Gastroesophageal sphincter (tissue), 4 donors: ENCODE results near the gene THSD4. TPM values are rescaled to one million over a fixed set of nuclear protein-coding genes. Genes with fewer than 3 reads are reported as not detected.
A peak's percentile ranks its signal among the peaks of the same experiment; 100 is the strongest.
"Not testable (repeated sequence)": the region's sequence is repeated elsewhere in the genome, so short reads cannot be mapped to it uniquely, and the experiment has no call there.

Source experiments
- ATAC-seq: fragments of 150-250 bp; one replicate; pipeline ENCODE4 v1.9.1; 2016; ENCODE audit warnings: mild to moderate bottlenecking, moderate library complexity
- H3K27ac ChIP-seq, 4 donors: fragments of 200-600 bp; sonication (generic) in 3 of 4; 1 replicate in 3 of 4; 2 replicates in 1 of 4; pipeline ENCODE4 v1.5.1; 2016 to 2019
- H3K27me3 ChIP-seq: fragments of 200-600 bp; sonication (generic); one replicate; pipeline ENCODE4 v1.5.1; 2019
- H3K36me3 ChIP-seq, 2 donors: fragments of 200-600 bp; sonication (generic); one replicate each; pipeline ENCODE4 v1.5.1; 2019; ENCODE audit warnings: control low read depth in 1 of 2
- H3K4me1 ChIP-seq, 3 donors: fragments of 200-600 bp; sonication (generic); 1 replicate in 2 of 3; 2 replicates in 1 of 3; pipeline ENCODE4 v1.5.1; 2016 to 2019; ENCODE audit warnings: control low read depth in 2 of 3
- H3K4me3 ChIP-seq, 2 donors: fragments of 200-600 bp; sonication (generic); one replicate each; pipeline ENCODE4 v1.5.1; 2019; ENCODE audit warnings: mild to moderate bottlenecking in 1 of 2, moderate library complexity in 1 of 2
- H3K9me3 ChIP-seq, 3 donors: fragments of 200-600 bp; sonication (generic); one replicate each; pipeline ENCODE4 v1.5.1; 2017 to 2019; ENCODE audit warnings: control low read depth in 2 of 3
- CTCF ChIP-seq, 4 experiments: fragments of 200-600 bp in 2 of 4; fragments of 450-650 bp in 2 of 4; sonication (generic) in 1 of 4; IDR thresholded peaks; one replicate each; pipeline ENCODE4 v1.5.1; 2017 to 2019; ENCODE audit warnings: antibody characterized with exemption in 4 of 4, mild to moderate bottlenecking in 2 of 4, moderate library complexity in 2 of 4
- EP300 ChIP-seq: sonication (generic); formaldehyde crosslinking; IDR thresholded peaks from one replicate; pipeline ENCODE4 v1.6.1; 2017; ENCODE audit warnings: antibody characterized with exemption, mild to moderate bottlenecking
- POLR2A ChIP-seq, 2 donors: fragments of 450-650 bp; IDR thresholded peaks; one replicate each; pipeline ENCODE4 v1.6.1; 2017; ENCODE audit warnings: antibody characterized with exemption in 2 of 2, mild to moderate bottlenecking in 2 of 2, moderate library complexity in 1 of 2
- POLR2AphosphoS5 ChIP-seq: sonication (generic); formaldehyde crosslinking; IDR thresholded peaks from one replicate; pipeline ENCODE4 v1.6.1; 2017; ENCODE audit warnings: antibody characterized with exemption
- WGBS, 2 donors: methylation state at CpG; one replicate each; pipeline ENCODE4 v1.1.5; 2018; ENCODE audit warnings: low coverage in 1 of 2; 5-methylcytosine and 5-hydroxymethylcytosine counted together
- total RNA-seq, 4 donors: library from RNA; depleted of rRNA; stranded (reverse); fragments of >200 nt; gene quantifications; one replicate each; pipeline ENCODE4 v1.1.0, GENCODE V29; 2016

THSD4 gene
- total RNA-seq, 4 donors from 2014 or later = 4.6 to 28.5 (median 17.6) TPM

GRCh38 chr15:71435552-71435951, 320.3 kb downstream of the THSD4 start:
- Histone ChIP-seq H3K27me3 (no peaks in the 10 kb centered on the region), H3K27ac (no peak overlapping the region), H3K9me3 (no peaks in the 10 kb centered on the region), H3K4me3 (no peak overlapping the region), H3K4me1 (no peaks in the 10 kb centered on the region), H3K36me3 (no peaks in the 10 kb centered on the region)
- TF ChIP-seq POLR2A (IDR thresholded peaks at IDR 0.05) = no peak
- TF ChIP-seq CTCF (IDR thresholded peaks at IDR 0.05) = no peak
- no peak for TF ChIP-seq POLR2AphosphoS5
- no peak for TF ChIP-seq EP300
- ATAC-seq = no peak
- 49 to 75% methylated on average over 4 to 5 of the region's 6 CpGs for WGBS, 2 donors

- TF ChIP-seq POLR2AphosphoS5 (no peak), CTCF (IDR thresholded peaks at IDR 0.05) (no peak), EP300 (no peak), POLR2A (IDR thresholded peaks at IDR 0.05) (no peak)
- H3K27ac ChIP-seq = no peak overlapping the region
- H3K9me3 ChIP-seq = no peaks in the 10 kb centered on the region
- no peaks in the 10 kb centered on the region for H3K4me1 ChIP-seq
- ATAC-seq = no peak
- H3K36me3 ChIP-seq = no peaks in the 10 kb centered on the region
- 88 to 100% methylated on average over 3 of the region's 3 CpGs for WGBS, 2 donors
- H3K27me3 ChIP-seq = no peaks in the 10 kb centered on the region
- H3K4me3 ChIP-seq = no peak overlapping the region
These were observed 321.6 kb downstream of the THSD4 start for GRCh38 chr15:71436854-71437253.

GRCh38 chr15:71437404-71437803, 322.1 kb downstream of the THSD4 start:
- Histone ChIP-seq H3K27ac (no peak overlapping the region), H3K27me3 (no peaks in the 10 kb centered on the region), H3K4me3 (no peak overlapping the region), H3K9me3 (no peaks in the 10 kb centered on the region), H3K4me1 (no peaks in the 10 kb centered on the region), H3K36me3 (no peaks in the 10 kb centered on the region)
- no peak for ATAC-seq
- 58 to 59% methylated on average over 3 of the region's 3 CpGs for WGBS, 2 donors
- TF ChIP-seq POLR2A (IDR thresholded peaks at IDR 0.05) = no peak

GRCh38 chr15:71437919-71438318, 322.6 kb downstream of the THSD4 start:
- Histone ChIP-seq H3K4me1 (peaks cover 0 to 2% (median 0%) of the 10 kb centered on the region in 3 donors), H3K36me3 (no peaks in the 10 kb centered on the region), H3K9me3 (no peaks in the 10 kb centered on the region), H3K27me3 (no peaks in the 10 kb centered on the region), H3K27ac (no peak overlapping the region), H3K4me3 (no peak overlapping the region)
- ATAC-seq = no peak
- WGBS, 2 donors = 75% methylated on average over 4 of the region's 4 CpGs; no CpG with 5 or more reads in 1 of the 2 donors
- no peak for TF ChIP-seq POLR2AphosphoS5
- TF ChIP-seq EP300 = no peak
- TF ChIP-seq POLR2A (IDR thresholded peaks at IDR 0.05) = no peak
- TF ChIP-seq CTCF (IDR thresholded peaks at IDR 0.05) = no peak

DNA sequence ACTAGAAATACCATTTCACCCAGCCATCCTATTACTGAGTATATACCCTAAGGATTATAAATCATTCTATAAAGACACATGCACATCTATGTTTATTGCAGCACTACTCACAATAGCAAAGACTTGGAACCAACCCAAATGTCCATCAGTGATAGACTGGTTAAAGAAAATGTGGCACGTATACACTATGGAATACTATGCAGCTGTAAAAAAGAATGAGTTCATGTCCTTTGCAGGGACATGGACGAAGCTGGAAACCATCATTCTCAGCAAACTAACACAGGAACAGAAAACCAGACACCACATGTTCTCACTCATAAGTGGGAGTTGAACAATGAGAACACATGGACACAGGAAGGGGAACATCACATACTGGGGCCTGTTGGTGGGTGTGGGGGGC, 324.2 kb downstream of the THSD4 start:
- H3K27me3 ChIP-seq, H3K9me3 ChIP-seq, H3K4me3 ChIP-seq, ATAC-seq, H3K36me3 ChIP-seq, H3K27ac ChIP-seq: not testable (repeated sequence)
- peaks cover 0 to 15% (median 0%) of the 10 kb centered on the region in 3 donors for H3K4me1 ChIP-seq
- WGBS, 2 donors = 84 to 96% methylated on average over 2 of the region's 2 CpGs

- no peak overlapping the region for H3K27ac ChIP-seq
- peaks cover 0 to 15% (median 0%) of the 10 kb centered on the region in 3 donors for H3K4me1 ChIP-seq
- WGBS, 2 donors = 0 to 2% methylated on average over 3 of the region's 3 CpGs
- H3K27me3 ChIP-seq = no peaks in the 10 kb centered on the region
- H3K36me3 ChIP-seq = no peaks in the 10 kb centered on the region
- ATAC-seq = no peak
- no peaks in the 10 kb centered on the region for H3K9me3 ChIP-seq
- no peak overlapping the region for H3K4me3 ChIP-seq
- peak; percentile 39 to 85 (median 74) for TF ChIP-seq CTCF (IDR thresholded peaks at IDR 0.05)
- no peak for TF ChIP-seq POLR2AphosphoS5
These were observed 325.3 kb downstream of the THSD4 start for GRCh38 chr15:71440489-71441110.
